GM12878 (cell line): Measurements from ENCODE around the gene DNAJB11. TPM values are rescaled to one million over a fixed set of nuclear protein-coding genes. Genes with fewer than 3 reads are reported as not detected.

Experiments used
- ATAC-seq: fragments of 200-7000 bp; cut with Tn5 transposase; 3 replicates; pipeline ENCODE4 v1.9.1; 2020; ENCODE audit warnings: mild to moderate bottlenecking, moderate library complexity
- BruUV-seq: library from RNA; stranded (reverse); fragments of 400-500 nt; replicated peaks from 2 replicates; lab custom pipeline; 2021; lab: Mats Ljungman, UMichigan
- CTCF ChIA-PET: fragments of 300-600 bp; sonication (Branson Sonifier 250); formaldehyde crosslinking; extraction: SDS; loops from one replicate; lab custom pipeline; 2021; ENCODE audit warnings: inconsistent platforms; lab: Yijun Ruan, JAX
- POLR2A ChIA-PET: fragments of 350-600 bp; formaldehyde crosslinking; extraction: SDS; loops from one replicate; lab custom pipeline; 2021; ENCODE audit warnings: inconsistent platforms; lab: Charles Lee
- RAD21 ChIA-PET: fragments of 300-600 bp; sonication (Branson Sonifier 250); formaldehyde crosslinking; loops from one replicate; lab custom pipeline; 2023; ENCODE audit warnings: antibody characterized with exemption; ENCODE audit not compliant: unreplicated experiment; lab: Charles Lee
- SMC1A ChIA-PET: fragments of 300-600 bp; sonication (Branson Sonifier 250); formaldehyde crosslinking; loops from one replicate; lab custom pipeline; 2023; ENCODE audit not compliant: unreplicated experiment, uncharacterized antibody; lab: Charles Lee
- DNase-seq: peaks from one replicate; pipeline ENCODE4 v3.0.0-alpha.2; 2011; ENCODE audit warnings: low read depth, low spot score
- FAIRE-seq: peaks from 3 replicates; lab custom pipeline; 2011; peaks lifted over from hg19 to GRCh38; lab: Jason Lieb, UNC
- H2AFZ ChIP-seq: 2 replicates; pipeline ENCODE4 v1.6.0; 2011; ENCODE audit warnings: low read depth, low read length, control low read depth; ENCODE audit not compliant: control insufficient read depth
- H3K27ac ChIP-seq: 2 replicates; pipeline ENCODE4 v1.5.1; 2011; ENCODE audit warnings: control low read depth; ENCODE audit not compliant: control insufficient read depth, insufficient read depth
- H3K27me3 ChIP-seq, 2 experiments: replicated peaks in 1 of 2; 2 replicates each; pipeline versions ENCODE4 v1.6.0 to v1.6.1; 2011; ENCODE audit warnings: low read length in 1 of 2; ENCODE audit not compliant: control insufficient read depth in 2 of 2, insufficient read depth in 2 of 2
- H3K36me3 ChIP-seq, 2 experiments: 2 replicates each; pipeline ENCODE4 v1.5.1; 2011; ENCODE audit warnings: low read length in 1 of 2; ENCODE audit not compliant: control insufficient read depth in 2 of 2, insufficient read depth in 2 of 2
- H3K4me1 ChIP-seq: 2 replicates; pipeline ENCODE4 v1.6.1; 2011; ENCODE audit warnings: mild to moderate bottlenecking, low read length, moderate library complexity, mixed read lengths; ENCODE audit not compliant: control insufficient read depth, insufficient read depth
- H3K4me2 ChIP-seq: 2 replicates; pipeline ENCODE4 v1.6.0; 2011; ENCODE audit warnings: control low read depth; ENCODE audit not compliant: control insufficient read depth, insufficient read depth
- H3K4me3 ChIP-seq: fragments of 200-600 bp; sonication (generic); 2 replicates; pipeline ENCODE4 v1.5.1; 2016
- H3K79me2 ChIP-seq: 2 replicates; pipeline ENCODE4 v1.6.0; 2011; ENCODE audit warnings: low read length; ENCODE audit not compliant: control insufficient read depth, insufficient read depth
- H3K9ac ChIP-seq: 2 replicates; pipeline ENCODE4 v1.8.0; 2011; ENCODE audit warnings: low read length, control low read depth, mixed read lengths; ENCODE audit not compliant: control insufficient read depth, insufficient read depth
- H3K9me3 ChIP-seq: replicated peaks from 3 replicates; pipeline ENCODE4 v1.5.1; 2011; ENCODE audit warnings: mild to moderate bottlenecking, low read length; ENCODE audit not compliant: control insufficient read depth, insufficient read depth
- H4K20me1 ChIP-seq: 2 replicates; pipeline ENCODE4 v1.6.0; 2011; ENCODE audit not compliant: control insufficient read depth, insufficient read depth
- CUX1 ChIP-seq: IDR thresholded peaks from 2 replicates; pipeline ENCODE4 v1.6.1; 2012; ENCODE audit warnings: improper control_type of control experiment, low read depth, low read length; ENCODE audit not compliant: insufficient replicate concordance
- ETV6 ChIP-seq, 2 experiments: fragments of 450-650 bp in 1 of 2; IDR thresholded peaks in 1 of 2; conservative IDR thresholded peaks in 1 of 2; 2 replicates each; pipeline ENCODE4 v1.6.1; 2014; ENCODE audit warnings: antibody characterized with exemption in 1 of 2, borderline replicate concordance in 1 of 2, low read depth in 1 of 2, mild to moderate bottlenecking in 1 of 2, moderate library complexity in 1 of 2
- IRF4 ChIP-seq: IDR thresholded peaks from 2 replicates; pipeline ENCODE4 v1.6.1; 2011; ENCODE audit warnings: low read depth, low read length
- KDM1A ChIP-seq: fragments of 200-600 bp; sonication (generic); IDR thresholded peaks from 2 replicates; pipeline ENCODE4 v1.6.1; 2016; ENCODE audit warnings: borderline replicate concordance
- LARP7 ChIP-seq: fragments of 450-650 bp; IDR thresholded peaks from 2 replicates; pipeline ENCODE4 v1.6.1; 2017; ENCODE audit warnings: mild to moderate bottlenecking
- MEF2A ChIP-seq: IDR thresholded peaks from 2 replicates; pipeline ENCODE4 v1.6.1; 2011; ENCODE audit warnings: low read depth, mild to moderate bottlenecking, low read length, moderate library complexity; ENCODE audit not compliant: insufficient read depth
- NFXL1 ChIP-seq: fragments of 450-650 bp; IDR thresholded peaks from 2 replicates; pipeline ENCODE4 v1.6.1; 2017; ENCODE audit warnings: antibody characterized with exemption, mild to moderate bottlenecking, borderline replicate concordance
- NR2C2 ChIP-seq: IDR thresholded peaks from 2 replicates; pipeline ENCODE4 v1.6.1; 2011; ENCODE audit warnings: borderline replicate concordance, low read depth; ENCODE audit not compliant: control insufficient read depth, insufficient read length
- RBBP5 ChIP-seq: fragments of 200-600 bp; sonication (generic); conservative IDR thresholded peaks from 2 replicates; pipeline ENCODE4 v1.6.1; 2016
- RUNX3 ChIP-seq: IDR thresholded peaks from 2 replicates; pipeline ENCODE4 v1.6.1; 2012; ENCODE audit warnings: low read length, inconsistent platforms
- SMAD1 ChIP-seq: fragments of 450-650 bp; IDR thresholded peaks from 2 replicates; pipeline ENCODE4 v1.6.1; 2018; ENCODE audit warnings: mild to moderate bottlenecking, low read depth; ENCODE audit not compliant: partially characterized antibody
- TCF12 ChIP-seq: IDR thresholded peaks from 2 replicates; pipeline ENCODE4 v1.6.1; 2011; ENCODE audit warnings: low read depth, mild to moderate bottlenecking, low read length
- WRNIP1 ChIP-seq: IDR thresholded peaks from 2 replicates; pipeline ENCODE4 v1.6.1; 2011; ENCODE audit warnings: low read depth, low read length, improper control_type of control experiment, borderline replicate concordance
- WGBS: methylation state at CpG from one replicate; pipeline ENCODE4 v1.1.6; 2016; ENCODE audit warnings: low lambda C conversion rate; ENCODE audit not compliant: insufficient replicate concordance, insufficient coverage; ENCODE audit errors: missing lambda C conversion rate; 5-methylcytosine and 5-hydroxymethylcytosine counted together
- in situ Hi-C: fragments of 300-500 bp; cut with MboI; formaldehyde crosslinking; loops from 9 replicates; pipeline ENCODE4 v1.14.3; 2018; ENCODE audit warnings: mixed read lengths
- intact Hi-C: fragments of 100-400 bp; cut with micrococcal nuclease; formaldehyde crosslinking; loops from one replicate; pipeline ENCODE4 v1.14.2; 2022; ENCODE audit not compliant: unreplicated experiment
- polyA plus RNA-seq, 11 experiments: library from polyadenylated mRNA; depleted of rRNA in 4 of 11; unstranded in 6 of 11; stranded (reverse) in 5 of 11; fragments of >200 nt; fragmentation: Nextera tagmentation in 4 of 11; fragmentation: Illumina TruSeq in 1 of 11; extraction: Ambion mirVana in 4 of 11; extraction: Trizol in 1 of 11; gene quantifications; 1 replicate in 1 of 11; 2 replicates in 10 of 11; pipeline versions ENCODE4 v1.2.1 to v1.2.3, GENCODE V29; 2011 to 2016; ENCODE audit warnings: inconsistent platforms in 2 of 11, missing spikeins in 2 of 11, low read depth in 1 of 11
- total RNA-seq, 4 experiments: library from RNA; depleted of rRNA in 3 of 4; stranded (reverse); fragments of >200 nt in 3 of 4; fragmentation: Illumina TruSeq in 1 of 4; extraction: Trizol in 1 of 4; gene quantifications; 2 replicates each; pipeline versions ENCODE4 v1.2.1 to v1.2.3, GENCODE V29; 2013 to 2021
- TF ChIP-seq, protein P1 (sequence below): fragments of 450-650 bp; IDR thresholded peaks from 2 replicates; pipeline ENCODE4 v1.6.1; 2017; ENCODE audit warnings: antibody characterized with exemption, mild to moderate bottlenecking, moderate library complexity

DNAJB11 gene
- total and polyA plus RNA-seq, 10 of the 15 experiments (the other 5 are each of a cell fraction or from before 2014, with no cell fraction given), result 16.2 to 135 (median 57.8) TPM

GRCh38 chr3:186525369-186526255 is 44.9 kb upstream of the DNAJB11 start:
- peak overlapping the region; percentile 92 for H3K4me2 ChIP-seq
- H2AFZ ChIP-seq, result peak overlapping the region; percentile 48
- H3K27me3 ChIP-seq, result no peaks in the 10 kb centered on the region
- H3K27ac ChIP-seq, result peak overlapping the region; percentile 66
- ChIA-PET RAD21 (interaction anchor here (0.6 to 6.5 kb wide), 10 partner anchors 10 to 272 kb away, joined by 3 to 80 read pairs (median 4); no protein-coding TSS in a partner anchor), SMC1A (interaction anchor here (0.9 to 15.9 kb wide), 8 partner anchors 9 to 272 kb away, joined by 3 to 429 read pairs (median 6); no protein-coding TSS in a partner anchor), POLR2A (interaction anchor here (1.1 to 2.1 kb wide), 6 partner anchors 9 to 15 kb away, joined by 4 to 14 read pairs (median 8); no protein-coding TSS in a partner anchor), CTCF (interaction anchor here (1.0 to 14.1 kb wide), 6 partner anchors 12 to 542 kb away, joined by 3 to 282 read pairs (median 5); no protein-coding TSS in a partner anchor)
- intact Hi-C loops (loop anchor here (10.0 kb wide), 1 partner anchor 499 kb away; no protein-coding TSS in a partner anchor), in situ Hi-C loops (no loop called here)
- FAIRE-seq (no peak), ATAC-seq (peak; percentile 35), DNase-seq (no peak)
- H3K36me3 ChIP-seq, result no peaks in the 10 kb centered on the region; a peak in 1 of 4 replicates
- H3K9me3 ChIP-seq, result no peaks in the 10 kb centered on the region; the same call in 2 of the 3 replicates
- no peaks in the 10 kb centered on the region for H3K79me2 ChIP-seq
- peaks cover 49% of the 10 kb centered on the region for H3K4me1 ChIP-seq
- H4K20me1 ChIP-seq, result no peaks in the 10 kb centered on the region
- 27% methylated on average over 9 of the region's 9 CpGs for WGBS
- no TSS peak for BruUV-seq
- H3K4me3 ChIP-seq, result no peak overlapping the region; the same call in 1 of the 2 replicates
- H3K9ac ChIP-seq, result peak overlapping the region; percentile 45
- TF ChIP-seq TCF12 (no peak), LARP7 (no peak), KDM1A (no peak), NFXL1 (no peak), IRF4 (no peak), WRNIP1 (no peak), CUX1 (no peak), ETV6 (conservative IDR thresholded peaks at IDR 0.05 in 1 of 2, IDR thresholded peaks at IDR 0.05 in 1 of 2; ENCODE audit: borderline replicate concordance in 1 of 2, low read depth in 1 of 2) (no peak), RUNX3 (peak; percentile 41; the same call in 1 of the 2 replicates), SMAD1 (no peak), MEF2A (no peak), NR2C2 (no peak), RBBP5 (no peak)
- TF ChIP-seq, protein P1, sequence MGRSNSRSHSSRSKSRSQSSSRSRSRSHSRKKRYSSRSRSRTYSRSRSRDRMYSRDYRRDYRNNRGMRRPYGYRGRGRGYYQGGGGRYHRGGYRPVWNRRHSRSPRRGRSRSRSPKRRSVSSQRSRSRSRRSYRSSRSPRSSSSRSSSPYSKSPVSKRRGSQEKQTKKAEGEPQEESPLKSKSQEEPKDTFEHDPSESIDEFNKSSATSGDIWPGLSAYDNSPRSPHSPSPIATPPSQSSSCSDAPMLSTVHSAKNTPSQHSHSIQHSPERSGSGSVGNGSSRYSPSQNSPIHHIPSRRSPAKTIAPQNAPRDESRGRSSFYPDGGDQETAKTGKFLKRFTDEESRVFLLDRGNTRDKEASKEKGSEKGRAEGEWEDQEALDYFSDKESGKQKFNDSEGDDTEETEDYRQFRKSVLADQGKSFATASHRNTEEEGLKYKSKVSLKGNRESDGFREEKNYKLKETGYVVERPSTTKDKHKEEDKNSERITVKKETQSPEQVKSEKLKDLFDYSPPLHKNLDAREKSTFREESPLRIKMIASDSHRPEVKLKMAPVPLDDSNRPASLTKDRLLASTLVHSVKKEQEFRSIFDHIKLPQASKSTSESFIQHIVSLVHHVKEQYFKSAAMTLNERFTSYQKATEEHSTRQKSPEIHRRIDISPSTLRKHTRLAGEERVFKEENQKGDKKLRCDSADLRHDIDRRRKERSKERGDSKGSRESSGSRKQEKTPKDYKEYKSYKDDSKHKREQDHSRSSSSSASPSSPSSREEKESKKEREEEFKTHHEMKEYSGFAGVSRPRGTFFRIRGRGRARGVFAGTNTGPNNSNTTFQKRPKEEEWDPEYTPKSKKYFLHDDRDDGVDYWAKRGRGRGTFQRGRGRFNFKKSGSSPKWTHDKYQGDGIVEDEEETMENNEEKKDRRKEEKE, result no peak
